Endothelial cell of umbilical vein (primary cell): Measurements from ENCODE around the gene TANGO2. TPM values are rescaled to one million over a fixed set of nuclear protein-coding genes. Genes with fewer than 3 reads are reported as not detected.
A peak's percentile ranks its signal among the peaks of the same experiment; 100 is the strongest.

Source experiments
- BruUV-seq: library from RNA; stranded (reverse); fragments of 400-500 nt; replicated peaks from 2 replicates; lab custom pipeline; 2021; lab: Mats Ljungman, UMichigan
- CTCF ChIA-PET: fragments of 300-600, 350-600 bp; sonication (Branson Sonifier 250); formaldehyde crosslinking; loops from one replicate; lab custom pipeline; 2021; ENCODE audit warnings: antibody characterized with exemption, inconsistent platforms; lab: Charles Lee
- POLR2A ChIA-PET: fragments of 300-600, 350-600 bp; sonication (Branson Sonifier 250); formaldehyde crosslinking; loops from one replicate; lab custom pipeline; 2021; ENCODE audit warnings: antibody characterized with exemption, inconsistent platforms; lab: Charles Lee
- DNase-seq: peaks from one replicate; pipeline ENCODE4 v3.0.0-alpha.2; 2011; ENCODE audit warnings: low read depth, low spot score
- FAIRE-seq: peaks from 2 replicates; lab custom pipeline; 2011; peaks lifted over from hg19 to GRCh38; lab: Jason Lieb, UNC
- H2AFZ ChIP-seq: 2 replicates; pipeline ENCODE4 v1.6.0; 2012; ENCODE audit warnings: low read depth, low read length, control low read depth, inconsistent platforms
- H3K27ac ChIP-seq: 2 replicates; pipeline ENCODE4 v1.5.1; 2011; ENCODE audit warnings: low read depth, mild to moderate bottlenecking, control low read depth, low read length, moderate library complexity; ENCODE audit not compliant: insufficient read depth
- H3K27me3 ChIP-seq, 2 experiments: 2 replicates each; pipeline versions ENCODE4 v1.6.0 to v1.6.1; 2011; ENCODE audit warnings: low read length in 2 of 2, mixed read lengths in 1 of 2; ENCODE audit not compliant: control insufficient read depth in 2 of 2, insufficient read depth in 2 of 2
- H3K36me3 ChIP-seq, 2 experiments: 2 replicates in 1 of 2; 3 replicates in 1 of 2; pipeline ENCODE4 v1.5.1; 2011; ENCODE audit warnings: low read length in 2 of 2, mild to moderate bottlenecking in 1 of 2, moderate library complexity in 1 of 2; ENCODE audit not compliant: control insufficient read depth in 2 of 2, insufficient read depth in 2 of 2; ENCODE audit errors: extremely low read depth in 1 of 2
- H3K4me1 ChIP-seq: 3 replicates; pipeline ENCODE4 v1.5.1; 2011; ENCODE audit warnings: mild to moderate bottlenecking, low read length; ENCODE audit not compliant: control insufficient read depth, insufficient read depth; ENCODE audit errors: extremely low read depth
- H3K4me2 ChIP-seq: 2 replicates; pipeline ENCODE4 v1.6.1; 2011; ENCODE audit warnings: low read length, control low read depth, mixed read lengths; ENCODE audit not compliant: insufficient read depth
- H3K4me3 ChIP-seq, 3 experiments: fragments of 200-600 bp in 1 of 3; sonication (generic), shearing (Covaris generic) in 1 of 3; replicated peaks in 1 of 3; 2 replicates each; pipeline ENCODE4 v1.5.1; 2011 to 2016; ENCODE audit warnings: control low read depth in 3 of 3, low read length in 3 of 3, mild to moderate bottlenecking in 2 of 3, inconsistent platforms in 1 of 3, low read depth in 1 of 3, moderate library complexity in 1 of 3; ENCODE audit not compliant: insufficient read depth in 1 of 3
- H3K79me2 ChIP-seq: 2 replicates; pipeline ENCODE4 v1.6.0; 2012; ENCODE audit warnings: low read length, inconsistent platforms; ENCODE audit not compliant: control insufficient read depth, insufficient read depth
- H3K9ac ChIP-seq: replicated peaks from 2 replicates; pipeline ENCODE3; 2011; ENCODE audit warnings: low read length, control low read depth; ENCODE audit not compliant: insufficient read depth; ENCODE audit errors: extremely low read depth
- H3K9me1 ChIP-seq: replicated peaks from 3 replicates; pipeline ENCODE4 v1.6.0; 2011; ENCODE audit warnings: mild to moderate bottlenecking, low read length; ENCODE audit not compliant: control insufficient read depth, insufficient read depth; ENCODE audit errors: extremely low read depth
- H3K9me3 ChIP-seq: replicated peaks from 2 replicates; pipeline ENCODE4 v1.5.1; 2012; ENCODE audit warnings: low read length, inconsistent platforms; ENCODE audit not compliant: control insufficient read depth, insufficient read depth
- H4K20me1 ChIP-seq: replicated peaks from 2 replicates; pipeline ENCODE3; 2011; ENCODE audit warnings: mild to moderate bottlenecking, low read length; ENCODE audit not compliant: control insufficient read depth, insufficient read depth; ENCODE audit errors: extremely low read depth
- CTCF ChIP-seq, 2 donors: IDR thresholded peaks; 1 replicate in 1 of 2; 2 replicates in 1 of 2; pipeline ENCODE4 v1.5.1; 2011; ENCODE audit warnings: low read length in 2 of 2, mild to moderate bottlenecking in 2 of 2, moderate library complexity in 2 of 2, control low read depth in 1 of 2, inconsistent platforms in 1 of 2, low read depth in 1 of 2; ENCODE audit not compliant: insufficient read depth in 1 of 2; ENCODE audit errors: extremely low read depth in 1 of 2
- EZH2 ChIP-seq: IDR thresholded peaks from 2 replicates; pipeline ENCODE4 v1.6.1; 2012; ENCODE audit warnings: borderline replicate concordance, low read depth, mild to moderate bottlenecking, moderate library complexity, low read length, inconsistent platforms; ENCODE audit not compliant: severe bottlenecking
- FOS ChIP-seq: IDR thresholded peaks from 2 replicates; pipeline ENCODE4 v1.6.1; 2011; ENCODE audit warnings: mild to moderate bottlenecking, low read length, moderate library complexity, borderline replicate concordance; ENCODE audit not compliant: insufficient read depth
- GATA2 ChIP-seq: IDR thresholded peaks from 2 replicates; pipeline ENCODE4 v1.7.0; 2011; ENCODE audit warnings: low read depth, mild to moderate bottlenecking, moderate library complexity, mixed read lengths, low read length; ENCODE audit not compliant: insufficient read length, insufficient read depth
- JUN ChIP-seq: IDR thresholded peaks from 2 replicates; pipeline ENCODE4 v1.6.1; 2011; ENCODE audit warnings: borderline replicate concordance, low read depth; ENCODE audit not compliant: insufficient read length, insufficient read depth
- MAX ChIP-seq: IDR thresholded peaks from 2 replicates; pipeline ENCODE4 v1.6.1; 2011; ENCODE audit not compliant: insufficient read depth, insufficient read length
- MYC ChIP-seq: IDR thresholded peaks from one replicate; pipeline ENCODE4 v1.6.1; 2011; ENCODE audit warnings: mild to moderate bottlenecking, low read depth, low read length
- POLR2A ChIP-seq: IDR thresholded peaks from 2 replicates; pipeline ENCODE4 v1.6.1; 2012; ENCODE audit warnings: low read depth, mild to moderate bottlenecking, control low read depth, low read length
- POLR2AphosphoS5 ChIP-seq: IDR thresholded peaks from 2 replicates; pipeline ENCODE4 v1.6.1; 2012; ENCODE audit warnings: low read depth, mild to moderate bottlenecking, control low read depth, low read length, moderate library complexity; ENCODE audit not compliant: insufficient read depth
- dilution Hi-C: fragments of 300-500 bp; cut with MboI; formaldehyde crosslinking; loops from one replicate; pipeline ENCODE4 v1.15.0; 2019; ENCODE audit warnings: low sequenced_read_pairs; ENCODE audit not compliant: extremely low pct_ligation_motif_present
- intact Hi-C: fragments of 100-400 bp; cut with micrococcal nuclease; formaldehyde crosslinking; loops from one replicate; pipeline ENCODE4 v1.10.0; 2022
- polyA plus RNA-seq, 4 experiments: library from polyadenylated mRNA; depleted of rRNA in 3 of 4; stranded (reverse) in 3 of 4; unstranded in 1 of 4; fragments of >200 nt; gene quantifications; 2 replicates each; pipeline versions ENCODE4 v1.2.1 to v1.2.3, GENCODE V29; 2011 to 2012; ENCODE audit warnings: missing spikeins in 1 of 4
- total RNA-seq: library from RNA; stranded (reverse); gene quantifications from 2 replicates; pipeline ENCODE4 v1.2.3, GENCODE V29; 2021

Gene TANGO2
- total and polyA plus RNA-seq, 2 donors (not counting 3 experiments of a cell fraction or from before 2014, with no cell fraction given): 40.0 to 49.3 TPM

GRCh38 chr22:20079745-20080444 is 59.0 kb downstream of the TANGO2 start, which contains the start of gene DGCR8:
Gene DGCR8 (plus strand): TSS chr22:20080241. CDS start chr22:20085964, 5,723 bp downstream.
- POLR2A ChIA-PET: no interaction called here
- Histone ChIP-seq H3K9ac (peak within 1 kb of the TSS; percentile 98), H3K36me3 (no peaks in the 10 kb centered on the region), H3K27ac (peak within 1 kb of the TSS; percentile 85), H2AFZ (peak within 1 kb of the TSS; percentile 80), H3K4me3 (peak within 1 kb of the TSS; percentile 60 to 96 (median 78)), H3K9me3 (no peaks in the 10 kb centered on the region), H3K9me1 (no peaks in the 10 kb centered on the region), H3K27me3 (no peaks in the 10 kb centered on the region), H3K4me1 (peaks cover 19% of the 10 kb centered on the region), H3K79me2 (peaks cover 46% of the 10 kb centered on the region), H3K4me2 (peak within 1 kb of the TSS; percentile 84), H4K20me1 (no peaks in the 10 kb centered on the region)
- DNase-seq (peak; percentile 96), FAIRE-seq (peak; percentile 97)
- TF ChIP-seq MYC (peak; percentile 83), CTCF (IDR thresholded peaks at IDR 0.05; ENCODE audit: extremely low read depth in 1 of 2, insufficient read depth in 1 of 2, low read depth in 1 of 2, low read length in 2 of 2) (no peak), POLR2AphosphoS5 (peak; percentile 96), MAX (peak; percentile 24), FOS (no peak), POLR2A (peak; percentile 95), GATA2 (no peak), EZH2 (no peak), JUN (no peak)
- no TSS peak for BruUV-seq
- CTCF ChIA-PET: no interaction called here
- intact Hi-C loops (loop anchor here (1.0 to 2.0 kb wide), 4 partner anchors 37 to 117 kb away; partner anchors contain the start of genes TANGO2 and TRMT2A), dilution Hi-C loops (no loop called here)
